Endodermal cell (in vitro differentiated cells): ENCODE data around the gene PWWP2A. TPM values are rescaled to one million over a fixed set of nuclear protein-coding genes. Genes with fewer than 3 reads are reported as not detected.
"Not testable (repeated sequence)": the region's sequence is repeated elsewhere in the genome, so short reads cannot be mapped to it uniquely, and the experiment has no call there.

Source experiments
- DNase-seq: peaks from one replicate; pipeline ENCODE4 v3.0.0-alpha.2; 2017
- H3K27ac ChIP-seq: 2 replicates; pipeline ENCODE4 v1.5.1; 2013; ENCODE audit warnings: mild to moderate bottlenecking, low read depth, low read length, moderate library complexity
- H3K27me3 ChIP-seq: 2 replicates; pipeline ENCODE4 v1.6.1; 2013; ENCODE audit warnings: mild to moderate bottlenecking, low read length, moderate library complexity; ENCODE audit not compliant: insufficient read depth, control insufficient read depth, poor library complexity, severe bottlenecking
- H3K36me3 ChIP-seq: 2 replicates; pipeline ENCODE4 v1.7.0; 2013; ENCODE audit warnings: mild to moderate bottlenecking, low read length, moderate library complexity; ENCODE audit not compliant: control insufficient read depth, insufficient read depth
- H3K4me1 ChIP-seq: one replicate; pipeline ENCODE4 v1.7.0; 2013; ENCODE audit warnings: low read length; ENCODE audit not compliant: control insufficient read depth, insufficient read depth
- H3K4me3 ChIP-seq: 2 replicates; pipeline ENCODE4 v1.5.1; 2013; ENCODE audit warnings: mild to moderate bottlenecking, low read length, moderate library complexity
- H3K9ac ChIP-seq: 2 replicates; pipeline ENCODE4 v1.6.1; 2013; ENCODE audit warnings: mild to moderate bottlenecking, low read length, moderate library complexity; ENCODE audit not compliant: poor library complexity, severe bottlenecking; ENCODE audit errors: extremely low read depth
- H3K9me3 ChIP-seq: 2 replicates; pipeline ENCODE4 v1.6.1; 2013; ENCODE audit warnings: mild to moderate bottlenecking, low read length, moderate library complexity; ENCODE audit not compliant: control insufficient read depth
- H3K27ac Mint-ChIP-seq: 2 replicates; pipeline ENCODE4 v1.8.0; 2020; ENCODE audit warnings: mixed read lengths
- H3K27me3 Mint-ChIP-seq: 2 replicates; pipeline ENCODE4 v1.8.0; 2021; ENCODE audit warnings: mild to moderate bottlenecking, mixed read lengths; ENCODE audit not compliant: insufficient read depth
- H3K36me3 Mint-ChIP-seq: 2 replicates; pipeline ENCODE4 v1.8.0; 2020; ENCODE audit warnings: low read depth, mixed read lengths
- H3K4me1 Mint-ChIP-seq: 2 replicates; pipeline ENCODE4 v1.8.0; 2020; ENCODE audit warnings: mixed read lengths
- H3K4me3 Mint-ChIP-seq: 2 replicates; pipeline ENCODE4 v1.8.0; 2020; ENCODE audit warnings: mild to moderate bottlenecking, moderate library complexity, mixed read lengths
- H3K9me3 Mint-ChIP-seq: 2 replicates; pipeline ENCODE4 v1.8.0; 2020; ENCODE audit warnings: mild to moderate bottlenecking, mixed read lengths
- WGBS, 2 experiments: methylation state at CpG; one replicate each; pipeline versions ENCODE4 v1.1.5 to v1.1.7; 2013; ENCODE audit warnings: missing lambda C conversion rate in 2 of 2, mixed read lengths in 1 of 2; ENCODE audit not compliant: insufficient coverage in 1 of 2, insufficient read length in 1 of 2; 5-methylcytosine and 5-hydroxymethylcytosine counted together
- total RNA-seq, 2 donors: library from RNA; stranded (reverse); fragmentation: NEBNext Ultra II Directional in 1 of 2; extraction: Animal tissue kit (Norgen Biotek cat#: 25700) in 1 of 2; gene quantifications; 2 replicates in 1 of 2; 3 replicates in 1 of 2; pipeline ENCODE4 v1.2.1, GENCODE V29; 2021
- TF ChIP-seq, protein P1 (sequence below): fragments of 200-600 bp; sonication (generic); conservative IDR thresholded peaks from 2 replicates; pipeline ENCODE4 v1.5.0; 2021; ENCODE audit warnings: antibody characterized with exemption, mild to moderate bottlenecking

Gene PWWP2A
- total RNA-seq, 2 donors from 2014 or later = 51.0 to 52.6 TPM

DNA sequence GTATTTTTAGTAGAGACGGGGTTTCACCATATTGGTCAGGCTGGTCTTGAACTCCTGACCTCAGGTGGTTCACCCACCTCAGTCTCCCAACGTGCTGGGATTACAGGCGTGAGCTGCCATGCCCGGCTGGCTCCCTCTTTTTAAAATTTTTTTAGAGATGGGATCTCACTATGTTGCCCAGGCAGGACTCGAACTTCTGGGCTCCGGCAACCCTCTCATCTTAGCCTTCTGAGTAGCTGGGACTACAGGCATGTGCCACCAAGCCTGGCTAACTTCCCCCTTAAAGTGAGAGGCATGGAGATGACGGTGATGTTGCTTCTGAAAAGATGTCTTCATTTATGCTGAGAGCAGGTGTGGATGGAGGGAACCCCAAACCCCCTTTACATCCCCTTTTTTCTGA, 43.7 kb upstream of the PWWP2A start:
- peaks cover 14% of the 10 kb centered on the region for H3K4me1 ChIP-seq
- TF ChIP-seq, protein P1, sequence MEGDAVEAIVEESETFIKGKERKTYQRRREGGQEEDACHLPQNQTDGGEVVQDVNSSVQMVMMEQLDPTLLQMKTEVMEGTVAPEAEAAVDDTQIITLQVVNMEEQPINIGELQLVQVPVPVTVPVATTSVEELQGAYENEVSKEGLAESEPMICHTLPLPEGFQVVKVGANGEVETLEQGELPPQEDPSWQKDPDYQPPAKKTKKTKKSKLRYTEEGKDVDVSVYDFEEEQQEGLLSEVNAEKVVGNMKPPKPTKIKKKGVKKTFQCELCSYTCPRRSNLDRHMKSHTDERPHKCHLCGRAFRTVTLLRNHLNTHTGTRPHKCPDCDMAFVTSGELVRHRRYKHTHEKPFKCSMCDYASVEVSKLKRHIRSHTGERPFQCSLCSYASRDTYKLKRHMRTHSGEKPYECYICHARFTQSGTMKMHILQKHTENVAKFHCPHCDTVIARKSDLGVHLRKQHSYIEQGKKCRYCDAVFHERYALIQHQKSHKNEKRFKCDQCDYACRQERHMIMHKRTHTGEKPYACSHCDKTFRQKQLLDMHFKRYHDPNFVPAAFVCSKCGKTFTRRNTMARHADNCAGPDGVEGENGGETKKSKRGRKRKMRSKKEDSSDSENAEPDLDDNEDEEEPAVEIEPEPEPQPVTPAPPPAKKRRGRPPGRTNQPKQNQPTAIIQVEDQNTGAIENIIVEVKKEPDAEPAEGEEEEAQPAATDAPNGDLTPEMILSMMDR = no peak
- H3K36me3 ChIP-seq = no peaks in the 10 kb centered on the region
- H3K27me3 ChIP-seq = no peaks in the 10 kb centered on the region
- Mint-ChIP-seq H3K4me3 (no peak overlapping the region), H3K4me1 (peaks cover 56% of the 10 kb centered on the region), H3K36me3 (no peaks in the 10 kb centered on the region), H3K27me3 (no peaks in the 10 kb centered on the region), H3K9me3 (no peaks in the 10 kb centered on the region), H3K27ac (no peak overlapping the region)
- DNase-seq = no peak
- no peak overlapping the region for H3K4me3 ChIP-seq
- no peak overlapping the region for H3K9ac ChIP-seq
- no peak overlapping the region for H3K27ac ChIP-seq
- WGBS, 2 experiments = 89 to 94% methylated on average over 6 to 7 of the region's 7 CpGs
- H3K9me3 ChIP-seq = no peaks in the 10 kb centered on the region

DNA sequence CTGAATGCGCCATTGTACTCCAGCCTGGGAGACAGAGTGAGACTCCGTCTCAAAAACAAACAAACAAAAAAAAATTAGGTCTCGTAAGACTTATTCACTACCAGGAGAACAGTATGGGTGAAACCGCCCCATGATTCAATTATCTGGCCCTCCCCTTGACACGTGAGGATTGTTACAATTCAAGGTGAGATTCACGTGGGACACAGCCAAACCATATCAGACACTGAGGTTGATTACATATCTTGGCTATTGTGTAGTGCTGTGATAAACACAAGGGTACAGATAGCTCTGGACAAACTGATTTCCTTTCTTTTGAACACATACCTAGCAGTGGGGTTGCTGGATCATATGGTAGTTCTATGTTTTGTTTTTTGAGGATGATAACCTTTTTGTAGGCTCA, 42.4 kb upstream of the PWWP2A start:
- peak overlapping the region; percentile 9 for H3K27ac ChIP-seq
- H3K36me3 ChIP-seq = no peaks in the 10 kb centered on the region
- no peak for DNase-seq
- no peaks in the 10 kb centered on the region for H3K9me3 ChIP-seq
- 49 to 76% methylated on average over 6 of the region's 6 CpGs for WGBS, 2 experiments
- H3K4me3 ChIP-seq = no peak overlapping the region
- Mint-ChIP-seq H3K9me3 (no peaks in the 10 kb centered on the region), H3K36me3 (no peaks in the 10 kb centered on the region), H3K27me3 (no peaks in the 10 kb centered on the region), H3K4me3 (peak overlapping the region; percentile 12), H3K27ac (peak overlapping the region; percentile 84), H3K4me1 (peaks cover 43% of the 10 kb centered on the region)
- TF ChIP-seq, protein P1 = no peak
- no peaks in the 10 kb centered on the region for H3K27me3 ChIP-seq
- peaks cover 8% of the 10 kb centered on the region for H3K4me1 ChIP-seq
- H3K9ac ChIP-seq = peak overlapping the region; percentile 9

DNA sequence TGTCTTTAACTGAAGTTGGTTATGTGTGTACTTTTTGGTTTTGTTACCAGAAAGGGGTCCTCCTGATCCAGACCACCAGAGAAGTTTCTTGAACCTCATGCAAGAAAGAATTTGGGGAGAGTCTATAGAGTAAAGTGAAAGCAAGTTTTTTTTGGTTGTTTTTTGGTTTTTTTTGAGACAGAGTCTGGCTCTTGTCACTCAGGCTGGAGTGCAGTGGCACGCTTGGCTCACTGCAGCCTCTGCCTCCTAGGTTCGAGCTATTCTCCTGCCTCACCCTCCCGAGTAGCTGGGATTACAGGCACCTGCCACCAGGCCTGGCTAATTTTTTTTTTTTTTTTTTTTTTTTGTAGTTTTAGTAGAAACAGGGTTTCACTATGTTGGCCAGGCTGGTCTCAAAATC, 41.6 kb upstream of the PWWP2A start:
- H3K36me3 ChIP-seq, H3K36me3 Mint-ChIP-seq, DNase-seq, H3K27me3 Mint-ChIP-seq, H3K27me3 ChIP-seq, H3K9me3 Mint-ChIP-seq, H3K4me1 ChIP-seq, H3K9me3 ChIP-seq: not testable (repeated sequence)
- peaks cover 35% of the 10 kb centered on the region for H3K4me1 Mint-ChIP-seq
- TF ChIP-seq, protein P1 = peak; percentile 11
- H3K4me3 Mint-ChIP-seq = peak overlapping the region; percentile 3
- Histone ChIP-seq H3K4me3 (peak overlapping the region; percentile 37), H3K27ac (peak overlapping the region; percentile 42), H3K9ac (peak overlapping the region; percentile 52)
- 77 to 80% methylated on average over 1 to 3 of the region's 3 CpGs for WGBS, 2 experiments
- H3K27ac Mint-ChIP-seq = peak overlapping the region; percentile 95
